Cardiac muscle cell (in vitro differentiated cells and primary cell): ENCODE data around the gene GNG14. TPM values are rescaled to one million over a fixed set of nuclear protein-coding genes. Genes with fewer than 3 reads are reported as not detected.

Experiments
- DNase-seq, 2 donors: peaks; one replicate each; pipeline versions ENCODE4 v3.0.0 to v3.0.0-alpha.2; 2010 to 2017; ENCODE audit warnings: low read depth in 1 of 2, low spot score in 1 of 2
- H3K27ac ChIP-seq: fragments of 200-600 bp; sonication (generic); 2 replicates; pipeline ENCODE4 v1.5.1; 2016
- H3K27me3 ChIP-seq: fragments of 200-600 bp; sonication (generic); 2 replicates; pipeline ENCODE4 v1.6.0; 2016; ENCODE audit warnings: control low read depth
- H3K36me3 ChIP-seq: fragments of 200-600 bp; sonication (generic); 2 replicates; pipeline ENCODE4 v1.5.1; 2016; ENCODE audit warnings: control low read depth
- H3K4me1 ChIP-seq: fragments of 200-600 bp; sonication (generic); 2 replicates; pipeline ENCODE4 v1.8.1; 2017; ENCODE audit warnings: low read depth, mild to moderate bottlenecking, mixed run types
- H3K4me3 ChIP-seq: fragments of 200-600 bp; sonication (generic); 2 replicates; pipeline ENCODE4 v1.5.1; 2016; ENCODE audit warnings: mild to moderate bottlenecking
- H3K9me3 ChIP-seq: fragments of 200-600 bp; sonication (generic); 2 replicates; pipeline ENCODE4 v1.5.1; 2017; ENCODE audit warnings: low read depth, mild to moderate bottlenecking, control low read depth
- CTCF ChIP-seq: IDR thresholded peaks from 2 replicates; pipeline ENCODE4 v1.5.1; 2012; ENCODE audit warnings: low read depth, mild to moderate bottlenecking, low read length
- polyA plus RNA-seq: library from polyadenylated mRNA; unstranded; fragments of >200 nt; fragmentation: Nextera tagmentation; extraction: Ambion mirVana; gene quantifications from 2 replicates; pipeline ENCODE4 v1.2.1, GENCODE V29; 2016
- total RNA-seq: library from RNA; depleted of rRNA; stranded (reverse); fragments of >200 nt; gene quantifications from 2 replicates; pipeline ENCODE4 v1.2.3, GENCODE V29; 2016

Gene GNG14
- total and polyA plus RNA-seq, 2 experiments from 2014 or later, result 1.1 TPM; not detected in 1

GRCh38 chr19:12715929-12716328 lies 28.1 kb downstream of the GNG14 start:
- Histone ChIP-seq H3K27ac (no peak overlapping the region), H3K4me1 (peaks cover 4% of the 10 kb centered on the region), H3K36me3 (peaks cover 31% of the 10 kb centered on the region), H3K9me3 (no peaks in the 10 kb centered on the region), H3K27me3 (no peaks in the 10 kb centered on the region), H3K4me3 (no peak overlapping the region)
- TF ChIP-seq CTCF, result no peak
- DNase-seq, result no peak

- no peak for DNase-seq
- Histone ChIP-seq H3K4me3 (no peak overlapping the region), H3K27ac (peak overlapping the region; percentile 99), H3K9me3 (no peaks in the 10 kb centered on the region), H3K27me3 (no peaks in the 10 kb centered on the region), H3K36me3 (peaks cover 8% of the 10 kb centered on the region), H3K4me1 (peaks cover 7% of the 10 kb centered on the region)
- no peak for TF ChIP-seq CTCF
Observed at GRCh38 chr19:12720296-12720695, 32.5 kb downstream of the GNG14 start.

GRCh38 chr19:12720851-12721655 lies 33.3 kb downstream of the GNG14 start:
- Histone ChIP-seq H3K27me3 (no peaks in the 10 kb centered on the region), H3K9me3 (no peaks in the 10 kb centered on the region), H3K4me3 (peak overlapping the region; percentile 64), H3K36me3 (peaks cover 5% of the 10 kb centered on the region), H3K4me1 (peaks cover 7% of the 10 kb centered on the region), H3K27ac (peak overlapping the region; percentile 99)
- no peak for TF ChIP-seq CTCF
- DNase-seq, result peak; percentile 8 to 32

GRCh38 chr19:12721656-12722565 lies 34.1 kb downstream of the GNG14 start:
- no peaks in the 10 kb centered on the region for H3K27me3 ChIP-seq

More at GRCh38 chr19:12721656-12722565, 34.1 kb downstream of the GNG14 start:
- H3K9me3 ChIP-seq, result no peaks in the 10 kb centered on the region
- H3K27ac ChIP-seq, result peak overlapping the region; percentile 99
- H3K4me1 ChIP-seq, result peaks cover 7% of the 10 kb centered on the region
- H3K4me3 ChIP-seq, result peak overlapping the region; percentile 64
- peaks cover 5% of the 10 kb centered on the region for H3K36me3 ChIP-seq
- TF ChIP-seq CTCF, result no peak
- peak; percentile 87 to 94 for DNase-seq
